OCI-LY7 (cell line): Measurements from ENCODE around the gene PGRMC2.

Experiments used
- EZH2phosphoT487 ChIP-seq: fragments of 200-600 bp; sonication (generic); IDR thresholded peaks from 2 replicates; pipeline ENCODE4 v1.6.1; 2018; ENCODE audit warnings: low read depth, borderline replicate concordance, mild to moderate bottlenecking, mixed run types, antibody characterized with exemption, low read length, moderate library complexity, mixed read lengths
- TF ChIP-seq, protein P1 (sequence below): fragments of 200-600 bp; sonication (generic); conservative IDR thresholded peaks from 2 replicates; pipeline ENCODE4 v1.5.1; 2014; ENCODE audit warnings: mild to moderate bottlenecking, antibody characterized with exemption, low read length, moderate library complexity, mixed read lengths

DNA sequence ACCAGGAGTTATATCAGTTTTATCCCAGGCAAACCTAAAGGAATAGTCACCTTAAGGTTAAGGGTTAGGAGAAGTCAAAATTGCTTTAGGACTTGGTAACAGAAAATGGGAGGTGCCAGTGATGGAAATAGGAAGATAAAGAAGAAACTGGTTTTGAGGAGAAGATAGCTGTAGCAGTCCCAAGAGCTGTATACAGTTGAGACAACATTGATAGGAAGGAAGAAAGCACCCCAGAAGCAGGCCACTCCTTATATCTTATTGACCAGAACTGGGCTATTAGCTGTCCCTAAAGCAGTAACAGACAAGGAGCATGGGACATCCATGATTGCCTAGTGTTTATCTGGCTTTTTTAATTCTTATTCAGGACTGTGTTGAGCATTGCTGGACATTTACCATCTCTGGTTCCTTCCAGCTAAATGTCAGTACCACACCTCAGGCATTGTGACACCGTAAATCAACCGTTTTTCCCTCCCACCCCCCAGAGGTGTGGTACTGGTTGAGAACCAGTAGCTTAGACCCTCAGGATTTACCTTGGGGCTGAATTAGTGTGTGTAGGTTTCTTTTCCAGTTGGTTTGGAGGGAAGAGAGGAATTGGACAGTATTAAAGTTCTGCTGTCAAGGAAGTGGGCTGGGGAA is 2.0 kb upstream of the PGRMC2 start:
- TF ChIP-seq, protein P1, sequence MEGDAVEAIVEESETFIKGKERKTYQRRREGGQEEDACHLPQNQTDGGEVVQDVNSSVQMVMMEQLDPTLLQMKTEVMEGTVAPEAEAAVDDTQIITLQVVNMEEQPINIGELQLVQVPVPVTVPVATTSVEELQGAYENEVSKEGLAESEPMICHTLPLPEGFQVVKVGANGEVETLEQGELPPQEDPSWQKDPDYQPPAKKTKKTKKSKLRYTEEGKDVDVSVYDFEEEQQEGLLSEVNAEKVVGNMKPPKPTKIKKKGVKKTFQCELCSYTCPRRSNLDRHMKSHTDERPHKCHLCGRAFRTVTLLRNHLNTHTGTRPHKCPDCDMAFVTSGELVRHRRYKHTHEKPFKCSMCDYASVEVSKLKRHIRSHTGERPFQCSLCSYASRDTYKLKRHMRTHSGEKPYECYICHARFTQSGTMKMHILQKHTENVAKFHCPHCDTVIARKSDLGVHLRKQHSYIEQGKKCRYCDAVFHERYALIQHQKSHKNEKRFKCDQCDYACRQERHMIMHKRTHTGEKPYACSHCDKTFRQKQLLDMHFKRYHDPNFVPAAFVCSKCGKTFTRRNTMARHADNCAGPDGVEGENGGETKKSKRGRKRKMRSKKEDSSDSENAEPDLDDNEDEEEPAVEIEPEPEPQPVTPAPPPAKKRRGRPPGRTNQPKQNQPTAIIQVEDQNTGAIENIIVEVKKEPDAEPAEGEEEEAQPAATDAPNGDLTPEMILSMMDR: no peak
- TF ChIP-seq EZH2phosphoT487: no peak
